ENCODE data around the gene SLAMF8. TPM values are rescaled to one million over a fixed set of nuclear protein-coding genes. Genes with fewer than 3 reads are reported as not detected.

The SLAMF8 gene
- total and polyA plus RNA-seq, 2 of the 8 experiments (the other 6 are each of a cell fraction or from before 2014, with no cell fraction given), result not detected

GRCh38 chr1:159780583-159781582 is 45.8 kb upstream of the SLAMF8 start, which contains the start of gene DUSP23 (continued):
- TF ChIP-seq SIN3A (conservative IDR thresholded peaks at IDR 0.05 in 1 of 2, IDR thresholded peaks at IDR 0.05 in 1 of 2; ENCODE audit: low read depth in 1 of 2, low read length in 2 of 2) (peak; percentile 51 to 67; a peak in 2 of 4 replicates), CHD7 (IDR thresholded peaks at IDR 0.05; ENCODE audit: insufficient replicate concordance, low read length) (no peak), BACH1 (IDR thresholded peaks at IDR 0.05; ENCODE audit: low read length) (peak; percentile 89), POLR2A (IDR thresholded peaks at IDR 0.05; ENCODE audit: control extremely low read depth in 1 of 2, low read depth in 2 of 2, low read length in 2 of 2) (peak in 1 of 2 experiments; percentile 47; a peak in 1 of 3 replicates), HDAC2 (IDR thresholded peaks at IDR 0.05; ENCODE audit: borderline replicate concordance in 1 of 2, low read depth in 2 of 2, low read length in 2 of 2) (peak in 1 of 2 experiments; percentile 55; a peak in 1 of 4 replicates), NRF1 (IDR thresholded peaks at IDR 0.05; ENCODE audit: low read depth, low read length) (no peak), RXRA (IDR thresholded peaks at IDR 0.05; ENCODE audit: insufficient read depth, low read depth, low read length) (0 out of 2 replicates have a peak, but pooled peaks have one; percentile 7), CHD2 (IDR thresholded peaks at IDR 0.05; ENCODE audit: low read length) (0 out of 2 replicates have a peak, but pooled peaks have one; percentile 44), CEBPB (IDR thresholded peaks at IDR 0.05; ENCODE audit: low read depth, low read length) (peak; percentile 94)
